Hematopoietic multipotent progenitor cell treated with erythropoietin and hydrocortisone succinate and interleukin-3 and kit ligand, for 8 days (in vitro differentiated cells): ENCODE measurements around the gene TGM6.

ENCODE experiments used
- DNase-seq: peaks from one replicate; pipeline ENCODE4 v3.0.0-alpha.2; 2015

Gene TGM6

DNA sequence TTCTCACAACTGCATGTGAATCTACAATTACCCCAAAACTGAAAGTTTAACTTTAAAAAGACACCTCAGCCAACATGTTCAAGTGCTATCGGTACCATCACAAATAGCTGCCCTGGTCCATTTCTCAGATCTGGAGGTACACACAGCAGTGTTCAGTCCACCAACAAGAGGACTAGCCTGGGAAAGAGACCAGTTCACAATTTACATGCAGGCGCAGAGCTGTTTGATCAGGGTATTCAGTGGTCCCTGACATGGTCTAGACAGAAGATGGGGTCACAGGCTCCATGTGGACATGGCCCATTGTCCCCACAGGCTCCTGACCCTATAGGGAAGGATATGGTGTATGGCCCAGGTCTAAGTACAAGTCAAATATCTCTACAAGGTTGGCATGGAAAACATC, 15.6 kb upstream of the TGM6 start:
- no peak for DNase-seq

DNA sequence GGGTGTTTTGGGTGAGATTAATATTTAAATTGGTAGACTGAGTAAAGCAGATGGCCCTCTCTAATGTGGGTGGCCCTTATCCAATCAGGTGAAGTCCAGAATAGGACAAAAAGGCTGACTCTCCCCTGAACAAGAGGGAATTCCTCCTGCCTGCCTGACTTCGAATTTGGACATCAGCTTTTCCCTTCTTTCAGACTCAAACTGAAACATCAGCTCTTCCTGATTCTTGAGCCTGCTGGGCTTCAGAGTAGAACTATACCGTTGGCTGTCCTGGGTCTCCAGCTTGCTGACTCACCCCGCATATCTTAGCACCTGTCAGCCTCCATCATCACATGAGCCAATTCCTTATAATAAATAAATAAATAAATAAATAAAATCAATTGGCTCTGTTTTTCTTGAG, 15.0 kb upstream of the TGM6 start:
- DNase-seq, result no peak

DNA sequence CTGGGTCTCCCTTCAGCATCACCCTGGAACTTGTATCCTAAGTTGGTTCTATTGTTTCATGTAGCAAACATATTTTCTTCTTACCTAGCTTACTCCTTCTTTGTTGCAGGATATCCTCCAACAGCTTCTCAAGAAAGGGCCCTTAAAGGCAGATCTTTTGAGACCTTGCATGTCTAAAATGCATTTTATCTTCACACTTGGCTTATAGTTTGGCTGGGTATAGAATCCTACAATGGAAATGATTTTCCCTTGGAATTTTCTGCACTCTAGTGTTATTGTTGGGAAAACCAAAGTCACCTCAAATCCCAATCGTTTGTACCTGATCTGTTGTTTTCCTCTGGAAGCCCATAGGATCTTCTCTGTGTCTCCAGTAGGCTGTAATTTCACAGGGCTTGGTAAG, 12.1 kb upstream of the TGM6 start:
- no peak for DNase-seq

DNA sequence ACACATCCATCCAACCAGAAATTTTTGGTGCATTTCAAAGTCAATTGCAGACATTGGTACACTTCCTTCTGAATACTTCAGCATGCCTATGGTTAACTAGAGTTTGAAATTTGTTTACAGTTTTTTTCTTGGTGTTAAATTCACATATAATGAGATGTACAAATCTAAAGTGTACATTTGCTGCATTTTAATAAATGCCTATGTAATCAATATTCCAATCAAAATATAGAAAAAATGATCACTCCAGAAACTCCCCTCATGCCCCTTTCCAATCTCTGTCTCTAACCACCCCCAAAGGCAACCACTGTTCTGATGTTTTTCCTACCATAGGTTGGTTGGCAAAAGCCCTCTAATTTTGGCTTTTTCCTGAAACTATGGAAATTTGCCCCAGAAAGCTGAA, 7.6 kb upstream of the TGM6 start:
- no peak for DNase-seq

DNA sequence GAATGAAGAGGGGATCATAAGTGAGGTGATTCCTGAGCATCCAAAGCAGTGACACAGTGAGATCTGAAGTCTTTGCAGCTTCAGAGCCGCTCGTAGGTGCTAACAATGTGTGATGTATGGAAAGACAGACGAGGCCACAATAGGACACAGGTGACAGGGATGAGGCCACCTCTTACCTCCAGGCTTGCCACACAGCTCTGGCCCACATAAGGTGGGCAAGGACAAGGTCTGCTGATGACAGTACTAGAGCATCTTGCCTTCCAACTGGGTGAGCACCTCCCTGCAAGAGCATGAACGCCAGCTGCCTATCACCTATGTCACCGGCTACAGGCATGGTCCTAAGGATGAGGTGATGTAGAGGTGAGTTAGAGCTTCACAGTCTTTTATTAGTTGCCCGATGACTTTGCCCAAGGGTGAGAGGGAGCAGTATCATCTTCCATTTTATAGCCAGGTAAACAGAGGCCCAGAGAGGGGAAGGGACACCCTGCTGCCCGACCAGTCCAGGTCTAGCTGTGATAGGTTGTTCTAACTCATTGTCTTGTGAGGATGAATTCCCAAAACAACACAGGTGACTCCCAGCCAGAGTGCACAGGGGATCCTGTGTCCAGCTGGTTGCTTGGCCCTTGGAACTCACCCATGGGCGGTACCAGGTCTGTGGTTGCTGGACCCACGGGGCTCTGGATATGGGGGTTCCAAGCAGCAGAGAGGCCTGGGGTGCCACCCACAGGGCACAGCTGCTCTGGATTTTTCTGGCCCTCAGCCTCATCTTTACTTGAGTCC, 6.2 kb upstream of the TGM6 start:
- DNase-seq, result no peak

DNA sequence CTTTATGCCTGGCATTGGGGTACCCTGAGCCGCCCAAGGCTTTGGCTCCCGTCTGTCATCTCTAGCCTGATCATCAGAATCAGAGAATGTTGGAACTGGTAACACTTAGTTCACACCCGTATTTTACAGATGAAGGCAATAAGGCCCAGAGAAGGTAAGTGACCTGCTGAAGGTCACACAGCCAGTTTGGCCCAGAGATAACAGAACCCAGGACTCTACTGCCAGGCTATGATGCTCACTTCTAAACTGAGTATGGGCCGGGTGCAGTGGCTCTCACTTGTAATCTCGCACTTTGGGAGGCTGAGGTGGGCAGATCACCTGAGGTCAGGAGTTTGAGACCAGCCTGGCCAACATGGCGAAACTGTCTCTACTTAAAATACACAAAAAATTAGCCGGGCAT, 1.8 kb upstream of the TGM6 start:
- DNase-seq, result no peak

DNA sequence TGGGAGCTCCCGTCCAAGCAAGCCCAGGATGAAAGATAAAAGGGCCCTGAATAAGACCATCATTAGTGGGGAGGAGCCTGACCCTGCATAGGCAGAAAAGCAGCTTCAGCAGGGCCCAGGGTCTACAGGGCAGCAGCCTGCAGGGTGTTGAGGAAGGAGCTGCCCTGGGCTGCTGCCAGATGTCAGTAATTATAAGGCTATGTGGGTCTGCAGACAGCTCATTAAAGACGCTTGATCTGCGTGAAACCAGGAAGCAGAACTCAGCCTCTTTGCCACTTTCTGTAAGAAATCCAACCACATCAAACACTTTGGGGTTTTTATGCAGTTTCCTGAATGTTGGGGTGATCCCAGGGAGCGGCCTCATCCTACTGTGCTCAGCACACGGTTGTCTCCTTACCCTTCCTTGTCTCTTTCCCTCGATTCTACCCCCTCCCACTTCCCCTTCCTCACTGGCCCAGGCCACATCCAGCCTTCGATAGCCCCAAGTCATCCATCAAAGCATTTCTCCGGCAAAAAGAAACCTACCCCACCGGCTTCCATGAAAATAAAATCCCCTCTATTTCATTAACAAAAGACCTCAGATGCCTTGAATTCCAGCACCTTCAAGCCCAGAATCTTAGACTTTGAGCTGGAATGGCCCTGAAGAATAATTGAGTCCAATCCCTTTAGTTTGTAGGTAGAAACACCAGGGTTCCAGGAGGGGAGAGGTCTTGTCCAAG, 1.0 kb upstream of the TGM6 start:
- DNase-seq, result no peak

DNA sequence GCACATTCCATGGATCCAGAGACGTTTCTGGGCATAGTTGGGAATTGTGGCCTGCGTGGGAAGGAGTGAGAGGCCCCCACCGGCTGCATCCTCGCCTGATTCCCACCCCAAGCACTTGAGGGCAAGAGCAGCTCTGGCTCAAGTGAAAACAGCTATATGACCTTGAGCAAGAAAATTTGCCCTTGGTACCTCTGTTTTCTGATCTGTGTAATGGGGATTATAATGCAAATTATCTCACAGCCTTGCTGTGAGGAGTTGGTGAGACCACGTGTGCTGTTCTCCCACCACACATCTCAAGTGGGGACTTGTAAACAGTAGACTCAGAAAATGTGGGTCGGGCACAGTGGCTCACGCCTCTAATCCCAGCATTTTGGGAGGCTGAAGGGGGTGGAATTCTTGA, 602 bp downstream of the TGM6 start:
- no peak for DNase-seq

DNA sequence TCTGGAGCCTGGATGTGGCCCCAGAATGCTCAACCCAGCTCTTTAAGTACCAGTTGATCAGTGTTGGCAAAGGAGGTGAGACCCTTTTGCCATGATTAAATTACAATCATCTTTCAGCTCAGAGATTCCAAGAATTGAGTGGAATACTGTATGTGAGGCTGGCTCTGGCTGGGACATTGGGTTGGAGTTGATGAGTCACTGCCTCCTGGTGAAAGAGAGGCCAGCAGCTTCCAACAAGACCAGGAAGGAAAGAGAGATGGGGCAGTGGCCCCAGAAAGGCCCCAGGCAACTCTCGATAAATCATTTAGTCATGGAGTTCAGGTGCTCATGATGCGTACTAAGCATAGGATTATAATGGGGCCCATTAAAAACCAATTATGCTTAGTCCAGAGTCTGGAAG, 2.1 kb downstream of the TGM6 start:
- no peak for DNase-seq

DNA sequence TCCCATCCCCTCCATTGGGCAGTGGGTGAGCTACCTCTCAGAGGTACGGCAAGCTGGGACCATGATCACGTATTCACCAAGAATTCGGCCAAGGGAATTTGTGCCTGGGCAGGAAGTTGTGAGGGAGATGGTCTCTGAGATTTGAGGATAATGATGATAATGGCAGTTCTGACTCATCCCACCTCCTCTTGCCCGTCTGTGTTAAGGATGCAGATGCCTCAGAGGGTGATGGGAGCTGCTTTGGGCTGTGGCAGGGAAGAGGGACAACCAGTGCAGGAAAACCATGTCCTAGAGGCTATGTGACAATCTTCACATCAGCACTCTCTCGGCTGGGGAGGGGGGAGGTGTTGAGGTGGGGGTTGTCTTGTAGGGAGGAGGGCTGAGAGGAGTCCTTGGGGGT, 4.3 kb downstream of the TGM6 start:
- no peak for DNase-seq

DNA sequence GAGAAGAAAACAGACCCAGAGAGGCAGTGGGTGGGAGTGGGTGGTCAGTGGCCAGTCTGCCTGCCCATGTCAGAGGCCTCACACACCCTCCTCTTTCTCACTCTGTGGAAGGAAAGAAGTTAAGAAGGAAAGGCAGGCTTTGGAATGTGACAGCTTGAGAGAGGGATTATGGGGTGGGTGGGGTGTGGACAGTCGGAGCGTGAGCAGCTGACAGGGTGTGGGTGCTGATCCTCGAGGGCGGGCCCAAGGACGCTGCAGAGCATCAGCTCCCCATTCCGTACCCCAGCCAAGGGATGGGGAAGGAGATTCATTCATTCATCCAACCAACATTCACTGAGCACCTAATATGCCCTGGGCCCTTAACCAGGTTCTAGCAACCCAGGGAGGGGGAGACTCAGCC, 4.8 kb downstream of the TGM6 start:
- DNase-seq, result no peak

DNA sequence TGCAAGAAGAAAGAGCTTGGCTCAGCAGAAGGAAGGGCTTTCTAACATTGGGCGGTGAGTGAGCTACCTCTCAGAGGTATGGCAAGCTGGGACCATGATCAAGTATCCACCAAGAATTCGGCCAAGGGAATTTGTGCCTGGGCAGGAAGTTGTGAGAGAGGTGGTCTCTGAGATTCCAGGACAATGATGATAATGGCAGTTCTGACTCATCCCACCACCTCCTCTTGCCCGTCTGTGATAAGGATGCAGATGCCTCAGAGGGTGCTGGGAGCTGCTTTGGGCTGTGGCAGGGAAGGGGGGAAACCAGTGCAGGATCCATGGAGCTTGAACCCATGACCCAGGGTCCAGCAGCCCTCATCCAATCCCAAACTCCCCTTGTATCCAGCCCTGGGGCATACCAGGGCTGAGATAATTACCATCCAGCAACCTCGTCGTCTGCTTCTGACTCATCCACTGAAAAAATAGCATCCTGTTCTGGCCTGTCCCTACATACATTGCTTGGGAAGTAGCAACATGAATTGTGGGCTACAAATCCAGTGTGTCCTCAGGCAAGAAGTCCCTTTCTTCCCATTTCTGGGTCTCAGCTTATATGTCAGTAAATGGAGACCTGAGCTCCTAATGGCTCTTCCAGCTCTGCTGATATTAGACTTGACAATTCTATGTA, 5.9 kb downstream of the TGM6 start:
- DNase-seq, result no peak

DNA sequence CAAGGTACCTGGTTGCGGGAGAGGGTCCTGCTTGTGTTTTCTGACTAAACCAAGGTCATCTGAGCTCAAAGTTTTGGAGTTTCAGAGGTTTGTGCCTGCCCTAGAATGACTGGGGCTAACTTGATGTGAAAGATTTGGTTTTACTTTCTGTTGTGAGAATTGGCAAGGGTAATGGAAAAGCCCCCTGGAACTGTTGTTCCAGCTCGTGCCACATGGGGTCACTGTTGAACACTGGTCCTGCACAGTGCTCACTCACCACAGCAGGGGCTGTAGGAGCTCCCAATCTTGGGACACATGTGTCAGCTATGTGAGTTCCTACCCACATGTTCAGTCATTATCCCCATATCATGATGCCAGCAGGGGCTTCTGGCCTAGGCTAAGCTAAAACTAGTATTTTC, 6.5 kb downstream of the TGM6 start:
- DNase-seq, result peak; percentile 66

DNA sequence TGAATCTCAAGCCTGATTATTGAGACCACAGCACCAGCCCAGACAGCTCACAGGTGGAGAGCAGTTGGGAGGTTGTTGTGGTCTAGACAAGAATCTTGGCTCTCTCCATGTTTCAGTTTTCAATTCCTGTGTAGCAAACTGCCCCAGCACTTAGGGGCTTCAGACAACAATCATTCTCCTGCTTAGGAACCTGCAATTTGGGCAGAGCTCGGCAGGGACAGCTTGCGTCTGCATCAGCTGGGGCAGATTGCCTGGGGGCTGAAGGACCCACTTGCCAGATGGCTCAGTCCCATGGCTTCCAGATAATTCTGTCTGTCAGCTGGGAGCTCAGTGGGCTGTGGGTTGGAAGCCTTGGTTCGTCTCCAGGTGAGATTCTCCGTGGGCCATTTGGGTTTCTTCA, 6.9 kb downstream of the TGM6 start:
- no peak for DNase-seq

DNA sequence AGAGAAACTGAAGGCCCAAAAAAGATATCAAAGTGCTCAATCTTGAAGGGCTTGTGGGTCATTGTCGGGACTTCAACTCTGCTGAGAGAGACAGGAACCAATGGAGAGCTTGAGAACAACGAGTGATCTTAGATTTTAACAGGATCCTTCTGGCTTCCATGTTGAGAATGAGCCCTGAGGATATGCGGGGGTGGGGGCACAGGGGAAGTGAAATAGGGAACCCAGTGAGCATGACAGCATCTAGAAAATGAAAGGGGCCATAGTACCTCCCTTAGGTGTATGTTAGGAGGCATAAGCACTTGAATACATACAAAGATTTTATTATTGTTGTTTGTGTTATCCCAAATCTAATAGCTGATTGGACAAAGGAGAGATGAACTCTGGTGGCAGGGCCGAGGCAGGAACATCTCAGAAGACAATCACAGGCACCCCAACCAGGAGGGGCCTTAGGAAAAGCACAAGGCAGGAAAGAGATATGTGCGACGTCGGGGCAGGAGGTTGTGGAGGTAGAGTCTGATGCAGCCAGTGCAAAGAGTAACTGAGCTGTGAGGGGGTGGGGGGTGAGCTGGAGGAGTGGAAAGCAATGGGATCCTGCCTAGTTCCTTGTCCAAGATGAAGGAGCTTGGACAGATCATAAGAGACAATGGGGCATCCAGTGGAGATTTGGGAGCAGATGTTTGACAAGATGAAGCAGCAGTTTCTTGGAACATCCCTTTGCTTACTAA, 10.4 kb downstream of the TGM6 start:
- DNase-seq, result no peak

DNA sequence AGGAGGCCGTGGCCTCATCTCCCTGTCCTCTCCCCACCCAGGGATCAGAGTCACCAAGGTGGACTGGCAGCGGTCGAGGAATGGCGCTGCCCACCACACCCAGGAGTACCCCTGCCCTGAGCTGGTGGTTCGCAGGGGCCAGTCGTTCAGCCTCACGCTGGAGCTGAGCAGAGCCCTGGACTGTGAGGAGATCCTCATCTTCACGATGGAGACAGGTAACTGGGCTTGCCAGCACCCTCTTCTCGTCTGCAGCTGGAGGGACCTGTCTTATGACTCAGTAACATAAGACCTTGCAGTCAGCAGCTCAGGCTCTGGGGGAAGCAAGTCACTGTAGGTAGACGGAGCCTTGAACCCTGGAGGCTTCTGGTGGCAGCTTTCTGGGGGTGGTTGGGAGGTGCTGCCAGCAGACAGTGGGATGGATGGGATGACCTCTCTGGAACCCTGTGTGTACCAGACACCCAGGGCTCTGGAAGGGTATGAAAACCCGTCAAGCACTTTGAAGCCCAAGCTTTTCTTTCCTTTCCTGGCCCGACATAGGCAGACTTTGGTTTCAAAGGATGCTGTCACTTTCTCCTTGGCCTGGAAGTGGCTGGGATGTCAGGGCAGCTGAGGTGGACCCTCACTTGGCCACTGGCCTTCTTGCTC, 13.8 kb downstream of the TGM6 start:
- DNase-seq, result no peak

DNA sequence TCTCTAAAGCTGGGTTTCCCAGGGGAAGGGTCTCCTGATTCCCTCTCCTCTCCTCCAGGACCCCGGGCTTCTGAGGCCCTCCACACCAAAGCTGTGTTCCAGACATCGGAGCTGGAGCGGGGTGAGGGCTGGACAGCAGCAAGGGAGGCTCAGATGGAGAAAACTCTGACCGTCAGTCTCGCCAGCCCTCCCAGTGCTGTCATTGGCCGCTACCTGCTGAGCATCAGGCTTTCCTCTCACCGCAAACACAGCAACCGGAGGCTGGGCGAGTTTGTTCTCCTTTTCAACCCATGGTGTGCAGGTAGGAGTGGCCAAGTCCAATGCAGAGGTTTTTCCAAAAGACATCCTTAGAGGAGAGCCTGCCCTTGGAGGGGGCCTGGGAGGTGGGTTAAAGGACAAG, 14.4 kb downstream of the TGM6 start:
- no peak for DNase-seq

DNA sequence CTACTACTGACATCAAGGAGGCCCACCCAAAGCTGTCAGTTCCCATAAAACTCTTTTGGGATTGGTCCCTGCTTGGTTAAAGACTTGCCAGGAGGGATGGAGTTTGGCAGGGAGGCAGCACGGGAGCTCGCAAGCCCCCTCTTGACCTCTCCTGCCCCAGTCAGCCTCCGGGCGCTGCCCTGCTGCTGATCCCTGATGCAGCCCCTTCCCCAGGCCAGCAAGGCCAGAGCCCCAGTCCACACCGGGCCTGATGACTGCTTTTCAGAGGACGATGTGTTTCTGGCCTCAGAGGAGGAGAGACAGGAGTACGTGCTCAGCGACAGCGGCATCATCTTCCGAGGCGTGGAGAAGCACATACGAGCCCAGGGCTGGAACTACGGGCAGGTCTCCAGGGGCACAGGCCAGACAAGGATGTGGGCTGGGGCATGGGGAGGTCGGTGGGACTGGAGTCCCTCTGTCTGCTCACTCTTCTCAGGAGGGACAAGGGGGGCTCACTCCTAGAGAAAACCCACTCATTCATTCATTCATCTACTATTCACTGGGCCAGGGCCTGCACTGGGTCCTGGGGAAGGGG, 15.6 kb downstream of the TGM6 start:
- DNase-seq, result no peak

DNA sequence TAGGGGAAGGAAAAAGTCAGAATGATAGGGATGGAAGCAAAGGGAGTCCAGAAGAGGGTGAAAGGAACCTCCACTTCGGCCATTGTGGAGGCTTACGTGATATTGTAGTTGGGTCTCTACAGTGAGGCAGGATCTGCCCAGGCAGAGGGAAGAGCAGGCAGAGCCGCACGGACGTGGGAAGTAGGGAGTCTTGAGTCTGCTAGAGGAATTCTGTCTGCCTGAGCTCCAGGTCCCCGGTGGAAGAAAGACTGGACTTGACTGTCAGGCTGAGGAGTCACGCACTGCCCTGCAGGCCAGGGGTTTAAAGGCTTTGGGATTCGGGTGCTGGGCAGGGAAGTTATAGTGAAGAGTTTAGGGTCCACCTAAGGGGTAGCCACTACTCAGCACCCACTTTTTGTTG, 16.4 kb downstream of the TGM6 start:
- DNase-seq, result no peak

DNA sequence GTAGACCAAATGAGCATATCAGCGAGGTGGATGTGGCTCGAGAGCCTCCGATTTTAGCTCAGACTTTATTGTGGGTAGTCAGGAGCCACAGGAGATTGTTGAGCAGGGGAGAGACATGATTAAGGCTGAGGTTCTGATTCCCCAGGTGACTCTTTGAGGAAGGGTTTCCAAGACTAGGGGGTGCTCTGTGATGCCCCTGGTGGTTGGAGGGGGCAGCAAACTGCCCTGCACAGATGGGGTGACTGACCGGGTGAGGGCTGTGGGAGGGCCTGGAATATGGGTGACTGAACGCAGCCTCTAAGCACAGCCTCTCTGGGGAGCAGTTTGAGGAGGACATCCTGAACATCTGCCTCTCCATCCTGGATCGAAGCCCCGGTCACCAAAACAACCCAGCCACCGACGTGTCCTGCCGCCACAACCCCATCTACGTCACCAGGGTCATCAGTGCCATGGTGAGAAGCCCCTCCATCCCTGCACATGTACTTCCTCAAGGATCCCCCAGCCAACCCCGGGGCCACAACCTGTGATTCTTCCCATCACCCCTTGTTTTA, 17.0 kb downstream of the TGM6 start:
- DNase-seq, result no peak

DNA sequence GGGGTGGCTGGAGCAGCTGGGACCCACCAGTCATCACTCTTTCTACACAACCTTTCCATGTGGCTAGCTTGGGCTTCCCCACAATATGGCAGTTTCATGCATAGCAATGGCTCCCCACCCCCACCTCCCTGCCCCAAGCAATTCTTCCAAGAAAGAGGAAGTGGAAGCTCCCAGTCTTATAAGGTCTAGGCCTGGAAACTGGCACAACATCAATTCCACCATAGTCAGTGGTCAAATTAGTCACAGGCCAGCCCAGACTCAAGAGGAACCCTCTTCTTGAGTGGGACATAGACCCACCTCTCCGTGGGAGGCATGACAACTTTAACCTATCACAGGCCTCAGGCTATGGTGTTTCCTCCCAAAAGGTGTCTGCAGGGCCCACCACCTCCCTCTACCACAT, 17.7 kb downstream of the TGM6 start:
- DNase-seq, result no peak

DNA sequence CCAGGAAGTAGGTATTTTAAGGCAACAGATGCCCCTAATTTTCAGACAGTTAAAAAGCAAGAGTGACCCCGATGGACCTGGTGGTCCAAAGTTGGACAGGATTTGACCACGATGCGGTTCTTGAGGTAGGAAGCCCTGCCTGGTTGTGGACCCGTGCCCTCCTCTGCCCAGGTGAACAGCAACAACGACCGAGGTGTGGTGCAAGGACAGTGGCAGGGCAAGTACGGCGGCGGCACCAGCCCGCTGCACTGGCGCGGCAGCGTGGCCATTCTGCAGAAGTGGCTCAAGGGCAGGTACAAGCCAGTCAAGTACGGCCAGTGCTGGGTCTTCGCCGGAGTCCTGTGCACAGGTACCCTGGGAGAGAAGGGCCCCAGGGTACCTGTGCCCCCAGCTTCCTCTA, 18.7 kb downstream of the TGM6 start:
- no peak for DNase-seq
